ENCODE measurements around the gene ARAP1.

Gene ARAP1

DNA sequence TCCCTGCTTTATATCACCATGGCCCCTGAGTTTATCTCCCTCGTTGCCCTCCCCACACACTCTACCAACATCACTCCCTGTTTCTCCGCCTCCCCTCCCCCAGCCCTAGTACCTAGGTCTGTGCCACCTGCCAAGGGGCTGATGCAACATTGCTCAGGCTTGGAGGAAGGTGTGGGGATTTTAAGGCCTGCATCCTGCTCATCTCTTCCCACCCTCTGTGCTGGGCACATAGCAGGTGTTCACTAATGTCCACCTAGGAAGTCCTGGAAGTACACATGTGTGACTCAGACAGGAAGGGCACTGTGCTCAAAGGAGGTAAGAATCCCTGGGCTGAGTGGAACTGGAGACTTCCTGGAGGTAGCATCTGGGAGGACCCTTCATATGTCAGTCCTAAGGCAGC, 115.0 kb downstream of the ARAP1 start:
- in situ Hi-C loops (cut with HindIII; ENCODE audit: low sequenced_read_pairs) = no loop called here

DNA sequence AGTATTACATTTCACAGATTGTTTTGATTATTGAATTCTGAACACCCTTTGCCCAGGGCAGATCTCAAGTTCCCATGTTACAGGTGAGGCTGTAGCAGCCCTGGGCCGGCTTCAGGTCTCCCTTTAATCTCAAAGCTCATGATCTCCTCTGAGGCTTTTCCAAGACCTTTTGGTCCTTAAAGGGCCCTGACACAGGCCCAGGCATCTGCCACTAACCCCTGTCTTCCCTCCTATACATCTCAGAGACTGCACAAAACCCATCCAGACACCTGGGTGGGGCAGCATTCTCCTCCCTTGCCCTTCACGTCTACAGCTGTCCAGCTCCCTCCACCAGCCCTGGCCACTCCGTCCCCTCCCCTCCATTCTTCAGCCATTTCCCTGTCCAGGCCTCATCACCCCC, 115.8 kb downstream of the ARAP1 start:
- H3K4me3 ChIP-seq (ENCODE audit: low read depth, low read length) = no peak overlapping the region
- TF ChIP-seq, protein P1, sequence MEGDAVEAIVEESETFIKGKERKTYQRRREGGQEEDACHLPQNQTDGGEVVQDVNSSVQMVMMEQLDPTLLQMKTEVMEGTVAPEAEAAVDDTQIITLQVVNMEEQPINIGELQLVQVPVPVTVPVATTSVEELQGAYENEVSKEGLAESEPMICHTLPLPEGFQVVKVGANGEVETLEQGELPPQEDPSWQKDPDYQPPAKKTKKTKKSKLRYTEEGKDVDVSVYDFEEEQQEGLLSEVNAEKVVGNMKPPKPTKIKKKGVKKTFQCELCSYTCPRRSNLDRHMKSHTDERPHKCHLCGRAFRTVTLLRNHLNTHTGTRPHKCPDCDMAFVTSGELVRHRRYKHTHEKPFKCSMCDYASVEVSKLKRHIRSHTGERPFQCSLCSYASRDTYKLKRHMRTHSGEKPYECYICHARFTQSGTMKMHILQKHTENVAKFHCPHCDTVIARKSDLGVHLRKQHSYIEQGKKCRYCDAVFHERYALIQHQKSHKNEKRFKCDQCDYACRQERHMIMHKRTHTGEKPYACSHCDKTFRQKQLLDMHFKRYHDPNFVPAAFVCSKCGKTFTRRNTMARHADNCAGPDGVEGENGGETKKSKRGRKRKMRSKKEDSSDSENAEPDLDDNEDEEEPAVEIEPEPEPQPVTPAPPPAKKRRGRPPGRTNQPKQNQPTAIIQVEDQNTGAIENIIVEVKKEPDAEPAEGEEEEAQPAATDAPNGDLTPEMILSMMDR (IDR thresholded peaks at IDR 0.05; ENCODE audit: low read depth, low read length) = no peak
- in situ Hi-C loops (cut with HindIII; ENCODE audit: low sequenced_read_pairs) = no loop called here
- no peak for DNase-seq (ENCODE audit: low read depth, low spot score)

More for the DNA sequence above, 115.0 kb downstream of the ARAP1 start:
- TF ChIP-seq, protein P1 (IDR thresholded peaks at IDR 0.05; ENCODE audit: low read depth, low read length) = no peak
- DNase-seq (ENCODE audit: low read depth, low spot score) = no peak
- no peak overlapping the region for H3K4me3 ChIP-seq (ENCODE audit: low read depth, low read length)

DNA sequence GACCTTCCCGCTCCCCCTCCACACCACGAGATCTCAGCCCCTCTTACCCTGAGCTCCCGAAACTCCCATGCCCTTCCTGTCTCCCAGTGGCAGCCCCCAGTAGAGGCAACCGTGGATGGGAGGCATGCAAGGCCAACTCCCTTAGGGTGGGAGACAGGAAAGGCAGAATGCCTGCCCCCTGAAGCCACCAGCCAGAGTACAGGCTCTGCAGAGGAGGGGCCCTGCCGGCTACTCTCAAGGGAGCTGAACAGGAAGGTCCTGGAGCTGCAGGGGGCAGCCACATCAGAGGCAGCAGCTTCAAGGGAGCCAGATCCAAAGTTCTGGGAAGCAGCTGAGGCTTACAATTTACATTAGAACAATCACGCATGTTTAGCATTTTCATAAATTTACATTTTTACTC, 116.3 kb downstream of the ARAP1 start:
- in situ Hi-C loops (cut with HindIII; ENCODE audit: low sequenced_read_pairs) = no loop called here
- DNase-seq (ENCODE audit: low read depth, low spot score) = no peak
- TF ChIP-seq, protein P1 (IDR thresholded peaks at IDR 0.05; ENCODE audit: low read depth, low read length) = no peak
- no peak overlapping the region for H3K4me3 ChIP-seq (ENCODE audit: low read depth, low read length)

DNA sequence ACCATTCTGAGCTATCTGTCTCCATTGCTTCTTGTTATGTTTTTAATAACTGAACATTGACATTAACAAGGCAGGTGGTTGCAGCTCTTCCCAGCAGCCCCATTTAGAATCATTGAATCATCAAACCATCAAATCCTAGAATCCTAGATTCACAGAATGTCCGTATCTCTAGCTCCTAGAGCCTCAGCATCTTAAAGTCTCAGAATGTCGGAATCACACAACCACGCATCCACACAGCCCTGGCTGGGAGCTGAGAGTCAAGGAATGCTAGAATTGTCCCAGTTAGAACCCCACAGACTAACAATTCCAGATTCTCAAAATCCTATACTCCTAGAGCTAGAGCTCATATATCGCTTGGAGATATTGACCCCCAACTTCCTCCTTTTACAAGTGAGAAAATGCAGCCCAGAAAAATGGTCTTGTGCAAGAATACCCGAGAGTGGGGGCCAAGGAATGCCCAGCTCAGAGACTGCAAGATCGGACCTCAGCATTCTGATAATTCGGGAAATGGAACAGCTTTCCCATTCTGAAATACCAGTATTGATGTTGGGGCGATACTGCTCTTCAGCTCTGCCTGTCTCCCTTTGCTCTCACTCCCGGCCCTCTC, 116.8 kb downstream of the ARAP1 start:
- in situ Hi-C loops (cut with HindIII; ENCODE audit: low sequenced_read_pairs) = no loop called here
- H3K4me3 ChIP-seq (ENCODE audit: low read depth, low read length) = no peak overlapping the region
- TF ChIP-seq, protein P1 (IDR thresholded peaks at IDR 0.05; ENCODE audit: low read depth, low read length) = no peak
- no peak for DNase-seq (ENCODE audit: low read depth, low spot score)
